Uterus (tissue), 2 donors: ENCODE results near the gene ANKRD31.
"Not testable (repeated sequence)": the region's sequence is repeated elsewhere in the genome, so short reads cannot be mapped to it uniquely, and the experiment has no call there.

ENCODE experiments used
- POLR2A ChIP-seq, 2 donors: fragments of 450-650 bp; IDR thresholded peaks; one replicate each; pipeline ENCODE4 v1.6.1; 2016; ENCODE audit warnings: antibody characterized with exemption in 2 of 2, mild to moderate bottlenecking in 1 of 2, moderate library complexity in 1 of 2
- TF ChIP-seq, protein P1 (sequence below), 4 experiments: fragments of 200-600 bp in 2 of 4; fragments of 450-650 bp in 2 of 4; sonication (generic) in 2 of 4; IDR thresholded peaks; one replicate each; pipeline ENCODE4 v1.5.1; 2016 to 2019; ENCODE audit warnings: antibody characterized with exemption in 4 of 4, mild to moderate bottlenecking in 2 of 4, moderate library complexity in 1 of 4

DNA sequence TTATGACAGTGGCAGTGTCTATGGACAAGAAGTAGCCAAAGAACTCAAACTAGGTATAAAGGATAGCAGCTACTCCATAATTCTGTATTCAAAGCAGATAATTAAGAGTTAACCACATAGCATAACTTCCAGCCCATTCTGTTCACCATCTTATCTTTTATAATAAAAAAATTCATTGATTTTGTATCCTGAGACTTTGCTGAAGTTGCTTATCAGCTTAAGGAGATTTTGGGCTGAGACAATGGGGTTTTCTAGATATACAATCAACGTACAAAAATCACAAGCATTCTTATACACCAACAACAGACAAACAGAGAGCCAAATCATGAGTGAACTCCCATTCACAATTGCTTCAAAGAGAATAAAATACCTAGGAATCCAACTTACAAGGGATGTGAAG, 122.4 kb downstream of the ANKRD31 start:
- TF ChIP-seq, protein P1, sequence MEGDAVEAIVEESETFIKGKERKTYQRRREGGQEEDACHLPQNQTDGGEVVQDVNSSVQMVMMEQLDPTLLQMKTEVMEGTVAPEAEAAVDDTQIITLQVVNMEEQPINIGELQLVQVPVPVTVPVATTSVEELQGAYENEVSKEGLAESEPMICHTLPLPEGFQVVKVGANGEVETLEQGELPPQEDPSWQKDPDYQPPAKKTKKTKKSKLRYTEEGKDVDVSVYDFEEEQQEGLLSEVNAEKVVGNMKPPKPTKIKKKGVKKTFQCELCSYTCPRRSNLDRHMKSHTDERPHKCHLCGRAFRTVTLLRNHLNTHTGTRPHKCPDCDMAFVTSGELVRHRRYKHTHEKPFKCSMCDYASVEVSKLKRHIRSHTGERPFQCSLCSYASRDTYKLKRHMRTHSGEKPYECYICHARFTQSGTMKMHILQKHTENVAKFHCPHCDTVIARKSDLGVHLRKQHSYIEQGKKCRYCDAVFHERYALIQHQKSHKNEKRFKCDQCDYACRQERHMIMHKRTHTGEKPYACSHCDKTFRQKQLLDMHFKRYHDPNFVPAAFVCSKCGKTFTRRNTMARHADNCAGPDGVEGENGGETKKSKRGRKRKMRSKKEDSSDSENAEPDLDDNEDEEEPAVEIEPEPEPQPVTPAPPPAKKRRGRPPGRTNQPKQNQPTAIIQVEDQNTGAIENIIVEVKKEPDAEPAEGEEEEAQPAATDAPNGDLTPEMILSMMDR (IDR thresholded peaks at IDR 0.05): not testable (repeated sequence)
- TF ChIP-seq POLR2A (IDR thresholded peaks at IDR 0.05): not testable (repeated sequence)
